SK-N-SH (cell line): ENCODE results near the gene ENOX1. TPM values are rescaled to one million over a fixed set of nuclear protein-coding genes. Genes with fewer than 3 reads are reported as not detected.

Source experiments
- CTCF ChIA-PET: fragments of 300-600, 350-600 bp; formaldehyde crosslinking; extraction: SDS; loops from one replicate; lab custom pipeline; 2021; lab: Yijun Ruan, JAX
- POLR2A ChIA-PET: fragments of 350-600 bp; sonication (Branson Sonifier 250); formaldehyde crosslinking; extraction: SDS; loops from one replicate; lab custom pipeline; 2020; ENCODE audit warnings: antibody characterized with exemption, inconsistent platforms; lab: Yijun Ruan, JAX
- DNase-seq: peaks from one replicate; pipeline ENCODE4 v3.0.0; 2012
- H2AFZ ChIP-seq: fragments of 200-600 bp; sonication (generic); 2 replicates; pipeline ENCODE4 v1.8.1; 2016; ENCODE audit warnings: antibody characterized with exemption, mild to moderate bottlenecking, low read depth
- H3F3A ChIP-seq: fragments of 200-600 bp; sonication (generic); replicated peaks from 2 replicates; pipeline ENCODE3; 2016; ENCODE audit warnings: antibody characterized with exemption, mild to moderate bottlenecking; ENCODE audit not compliant: insufficient read depth
- H3K27ac ChIP-seq, 2 experiments: fragments of 200-500 bp in 1 of 2; fragments of 200-600 bp in 1 of 2; sonication (Bioruptor generic) in 1 of 2; sonication (generic), shearing (Covaris generic) in 1 of 2; 2 replicates each; pipeline versions ENCODE4 v1.5.1 to v1.6.1; 2014 to 2016; ENCODE audit warnings: low read depth in 2 of 2, inconsistent platforms in 1 of 2, low read length in 1 of 2, mild to moderate bottlenecking in 1 of 2, mixed read lengths in 1 of 2
- H3K27me3 ChIP-seq: fragments of 200-600 bp; sonication (generic), shearing (Covaris generic); 2 replicates; pipeline ENCODE4 v1.6.1; 2016; ENCODE audit warnings: mixed run types; ENCODE audit not compliant: insufficient read depth
- H3K36me3 ChIP-seq, 2 experiments: fragments of 200-500 bp in 1 of 2; fragments of 200-600 bp in 1 of 2; sonication (Bioruptor generic) in 1 of 2; sonication (generic) in 1 of 2; replicated peaks in 1 of 2; 2 replicates each; pipeline versions ENCODE3 to v1.5.1; 2014 to 2016; ENCODE audit warnings: low read length in 1 of 2, mild to moderate bottlenecking in 1 of 2; ENCODE audit not compliant: insufficient read depth in 2 of 2, control insufficient read depth in 1 of 2
- H3K4me1 ChIP-seq, 2 experiments: fragments of 200-500 bp in 1 of 2; fragments of 200-600 bp in 1 of 2; sonication (Bioruptor generic) in 1 of 2; sonication (generic), shearing (Covaris generic) in 1 of 2; 2 replicates each; pipeline versions ENCODE4 v1.5.1 to v1.6.1; 2014 to 2016; ENCODE audit warnings: low read depth in 1 of 2, low read length in 1 of 2, mixed run types in 1 of 2; ENCODE audit not compliant: insufficient read depth in 2 of 2, control insufficient read depth in 1 of 2
- H3K4me2 ChIP-seq: fragments of 200-600 bp; sonication (generic), shearing (Covaris generic); 2 replicates; pipeline ENCODE4 v1.6.1; 2017; ENCODE audit warnings: mixed run types
- H3K4me3 ChIP-seq, 2 experiments: fragments of 200-500 bp in 1 of 2; fragments of 200-600 bp in 1 of 2; sonication (Bioruptor generic) in 1 of 2; sonication (generic), shearing (Covaris generic) in 1 of 2; 2 replicates each; pipeline versions ENCODE4 v1.5.1 to v1.8.1; 2014 to 2016; ENCODE audit warnings: low read depth in 2 of 2, inconsistent platforms in 1 of 2, low read length in 1 of 2, mild to moderate bottlenecking in 1 of 2, mixed read lengths in 1 of 2, moderate library complexity in 1 of 2
- H3K79me2 ChIP-seq: fragments of 200-600 bp; sonication (generic); 2 replicates; pipeline ENCODE4 v1.8.1; 2017; ENCODE audit warnings: mild to moderate bottlenecking; ENCODE audit not compliant: insufficient read depth
- H3K9ac ChIP-seq: fragments of 200-600 bp; sonication (generic); 2 replicates; pipeline ENCODE4 v1.6.1; 2017; ENCODE audit warnings: mixed run types
- H3K9me2 ChIP-seq: fragments of 200-600 bp; sonication (generic); 2 replicates; pipeline ENCODE4 v1.6.1; 2017; ENCODE audit warnings: mixed run types
- H3K9me3 ChIP-seq: fragments of 200-600 bp; sonication (generic); 2 replicates; pipeline ENCODE4 v1.6.1; 2017; ENCODE audit warnings: mixed run types, mild to moderate bottlenecking, moderate library complexity
- H4K20me1 ChIP-seq: fragments of 200-600 bp; sonication (generic); 2 replicates; pipeline ENCODE4 v1.6.1; 2017; ENCODE audit warnings: mild to moderate bottlenecking, mixed run types; ENCODE audit not compliant: insufficient read depth
- EZH2phosphoT487 ChIP-seq: fragments of 200-600 bp; sonication (generic); IDR thresholded peaks from 2 replicates; pipeline ENCODE4 v1.6.1; 2017; ENCODE audit warnings: low read depth, mixed run types, mild to moderate bottlenecking, antibody characterized with exemption, moderate library complexity, borderline replicate concordance
- FOSL2 ChIP-seq: IDR thresholded peaks from 2 replicates; pipeline ENCODE4 v1.4.0; 2012; ENCODE audit warnings: low read depth, mild to moderate bottlenecking, moderate library complexity, borderline replicate concordance
- FOXJ3 ChIP-seq: sonication (generic); formaldehyde crosslinking; IDR thresholded peaks from 2 replicates; pipeline ENCODE4 v1.5.1; 2020; ENCODE audit warnings: mild to moderate bottlenecking, missing genetic modification reagents
- GABPA ChIP-seq: IDR thresholded peaks from 2 replicates; pipeline ENCODE4 v1.4.0; 2012; ENCODE audit warnings: low read depth, mild to moderate bottlenecking
- GATA2 ChIP-seq: sonication (generic); formaldehyde crosslinking; IDR thresholded peaks from 2 replicates; pipeline ENCODE4 v1.5.0; 2020; ENCODE audit warnings: mild to moderate bottlenecking, missing genetic modification reagents
- JUND ChIP-seq: IDR thresholded peaks from 2 replicates; pipeline ENCODE4 v1.4.0; 2012
- MEF2A ChIP-seq: IDR thresholded peaks from 2 replicates; pipeline ENCODE4 v1.4.0; 2012; ENCODE audit warnings: low read depth, borderline replicate concordance
- MXI1 ChIP-seq: IDR thresholded peaks from 2 replicates; pipeline ENCODE4 v1.6.1; 2012; ENCODE audit warnings: mild to moderate bottlenecking, low read depth, low read length, improper control_type of control experiment
- POLR2AphosphoS5 ChIP-seq: IDR thresholded peaks from 2 replicates; pipeline ENCODE4 v1.6.1; 2012; ENCODE audit warnings: low read depth, low read length
- RAD21 ChIP-seq: IDR thresholded peaks from 2 replicates; pipeline ENCODE4 v1.6.1; 2012; ENCODE audit warnings: mild to moderate bottlenecking, low read length
- RFX5 ChIP-seq: IDR thresholded peaks from 2 replicates; pipeline ENCODE4 v1.6.1; 2012; ENCODE audit warnings: mild to moderate bottlenecking, improper control_type of control experiment, low read length
- TCF12 ChIP-seq: IDR thresholded peaks from 2 replicates; pipeline ENCODE4 v1.4.0; 2012
- WGBS: methylation state at CpG from one replicate; pipeline ENCODE4 v1.1.6; 2017; ENCODE audit warnings: low lambda C conversion rate; 5-methylcytosine and 5-hydroxymethylcytosine counted together
- polyA plus RNA-seq, 3 experiments: library from polyadenylated mRNA; depleted of rRNA; stranded (reverse); fragments of >200 nt; gene quantifications; 2 replicates each; pipeline ENCODE4 v1.2.3, GENCODE V29; 2012
- TF ChIP-seq, protein P1 (sequence below): IDR thresholded peaks from 2 replicates; pipeline ENCODE4 v1.6.1; 2012; ENCODE audit warnings: mild to moderate bottlenecking, low read depth, low read length, moderate library complexity
- TF ChIP-seq, protein P2 (sequence below): fragments of 150-350 bp; IDR thresholded peaks from 2 replicates; pipeline ENCODE4 v1.6.1; 2017; ENCODE audit warnings: antibody characterized with exemption, low read length, low read depth, borderline replicate concordance

The ENOX1 gene
- polyA plus RNA-seq, 1 of the 3 experiments (the other 2 are of a cell fraction), result 5.8 TPM

- Histone ChIP-seq H3K36me3 (no peaks in the 10 kb centered on the region), H3K9ac (no peak overlapping the region), H3K79me2 (no peaks in the 10 kb centered on the region), H3K4me1 (peaks cover 0 to 8% of the 10 kb centered on the region in 2 experiments; a peak in 2 of 4 replicates), H3K9me2 (no peaks in the 10 kb centered on the region), H3K4me3 (no peak overlapping the region), H3K4me2 (no peak overlapping the region), H3K9me3 (no peaks in the 10 kb centered on the region), H3F3A (no peaks in the 10 kb centered on the region), H3K27ac (no peak overlapping the region), H4K20me1 (no peaks in the 10 kb centered on the region), H2AFZ (no peak overlapping the region), H3K27me3 (no peaks in the 10 kb centered on the region)
- no peak for DNase-seq
- TF ChIP-seq RFX5 (no peak), FOXJ3 (CRISPR knock-in tag) (no peak), FOSL2 (no peak), TCF12 (no peak), MXI1 (no peak), GABPA (no peak), JUND (no peak), MEF2A (no peak)
- TF ChIP-seq, protein P1, sequence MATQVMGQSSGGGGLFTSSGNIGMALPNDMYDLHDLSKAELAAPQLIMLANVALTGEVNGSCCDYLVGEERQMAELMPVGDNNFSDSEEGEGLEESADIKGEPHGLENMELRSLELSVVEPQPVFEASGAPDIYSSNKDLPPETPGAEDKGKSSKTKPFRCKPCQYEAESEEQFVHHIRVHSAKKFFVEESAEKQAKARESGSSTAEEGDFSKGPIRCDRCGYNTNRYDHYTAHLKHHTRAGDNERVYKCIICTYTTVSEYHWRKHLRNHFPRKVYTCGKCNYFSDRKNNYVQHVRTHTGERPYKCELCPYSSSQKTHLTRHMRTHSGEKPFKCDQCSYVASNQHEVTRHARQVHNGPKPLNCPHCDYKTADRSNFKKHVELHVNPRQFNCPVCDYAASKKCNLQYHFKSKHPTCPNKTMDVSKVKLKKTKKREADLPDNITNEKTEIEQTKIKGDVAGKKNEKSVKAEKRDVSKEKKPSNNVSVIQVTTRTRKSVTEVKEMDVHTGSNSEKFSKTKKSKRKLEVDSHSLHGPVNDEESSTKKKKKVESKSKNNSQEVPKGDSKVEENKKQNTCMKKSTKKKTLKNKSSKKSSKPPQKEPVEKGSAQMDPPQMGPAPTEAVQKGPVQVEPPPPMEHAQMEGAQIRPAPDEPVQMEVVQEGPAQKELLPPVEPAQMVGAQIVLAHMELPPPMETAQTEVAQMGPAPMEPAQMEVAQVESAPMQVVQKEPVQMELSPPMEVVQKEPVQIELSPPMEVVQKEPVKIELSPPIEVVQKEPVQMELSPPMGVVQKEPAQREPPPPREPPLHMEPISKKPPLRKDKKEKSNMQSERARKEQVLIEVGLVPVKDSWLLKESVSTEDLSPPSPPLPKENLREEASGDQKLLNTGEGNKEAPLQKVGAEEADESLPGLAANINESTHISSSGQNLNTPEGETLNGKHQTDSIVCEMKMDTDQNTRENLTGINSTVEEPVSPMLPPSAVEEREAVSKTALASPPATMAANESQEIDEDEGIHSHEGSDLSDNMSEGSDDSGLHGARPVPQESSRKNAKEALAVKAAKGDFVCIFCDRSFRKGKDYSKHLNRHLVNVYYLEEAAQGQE, result no peak
- TF ChIP-seq, protein P2, sequence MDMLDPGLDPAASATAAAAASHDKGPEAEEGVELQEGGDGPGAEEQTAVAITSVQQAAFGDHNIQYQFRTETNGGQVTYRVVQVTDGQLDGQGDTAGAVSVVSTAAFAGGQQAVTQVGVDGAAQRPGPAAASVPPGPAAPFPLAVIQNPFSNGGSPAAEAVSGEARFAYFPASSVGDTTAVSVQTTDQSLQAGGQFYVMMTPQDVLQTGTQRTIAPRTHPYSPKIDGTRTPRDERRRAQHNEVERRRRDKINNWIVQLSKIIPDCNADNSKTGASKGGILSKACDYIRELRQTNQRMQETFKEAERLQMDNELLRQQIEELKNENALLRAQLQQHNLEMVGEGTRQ, result no peak
- ChIA-PET CTCF (no interaction called here), POLR2A (no interaction called here)
- WGBS, result 85% methylated on average over 1 of the region's 1 CpG
Observed at GRCh38 chr13:43328907-43329306, 457.9 kb downstream of the ENOX1 start.

GRCh38 chr13:43326100-43326499 is 460.7 kb downstream of the ENOX1 start:
- H3K27me3 ChIP-seq, result no peaks in the 10 kb centered on the region
- no peak overlapping the region for H3K4me2 ChIP-seq
- no peaks in the 10 kb centered on the region for H3F3A ChIP-seq
- no peaks in the 10 kb centered on the region for H3K9me3 ChIP-seq
- H3K9me2 ChIP-seq, result no peaks in the 10 kb centered on the region
- H2AFZ ChIP-seq, result no peak overlapping the region
- no peaks in the 10 kb centered on the region for H3K36me3 ChIP-seq
- TF ChIP-seq EZH2phosphoT487, result no peak
- no peak for TF ChIP-seq MXI1
- TF ChIP-seq GATA2 (CRISPR knock-in tag), result no peak
- no peak for TF ChIP-seq POLR2AphosphoS5
- TF ChIP-seq RAD21, result no peak
- TF ChIP-seq, all 33 proteins: peak for 0
- no peak overlapping the region for H3K4me3 ChIP-seq
- H3K27ac ChIP-seq, result no peak overlapping the region
- CTCF ChIA-PET, result no interaction called here
- POLR2A ChIA-PET, result no interaction called here
- DNase-seq, result no peak
- WGBS, result 93% methylated on average over 4 of the region's 4 CpGs
- H3K4me1 ChIP-seq, result peaks cover 0 to 2% of the 10 kb centered on the region in 2 experiments; a peak in 1 of 4 replicates
- no peaks in the 10 kb centered on the region for H3K79me2 ChIP-seq
- no peak overlapping the region for H3K9ac ChIP-seq
- H4K20me1 ChIP-seq, result no peaks in the 10 kb centered on the region
